ENCODE measurements around the gene FOXP1.
A peak's percentile ranks its signal among the peaks of the same experiment; 100 is the strongest.

The FOXP1 gene

DNA sequence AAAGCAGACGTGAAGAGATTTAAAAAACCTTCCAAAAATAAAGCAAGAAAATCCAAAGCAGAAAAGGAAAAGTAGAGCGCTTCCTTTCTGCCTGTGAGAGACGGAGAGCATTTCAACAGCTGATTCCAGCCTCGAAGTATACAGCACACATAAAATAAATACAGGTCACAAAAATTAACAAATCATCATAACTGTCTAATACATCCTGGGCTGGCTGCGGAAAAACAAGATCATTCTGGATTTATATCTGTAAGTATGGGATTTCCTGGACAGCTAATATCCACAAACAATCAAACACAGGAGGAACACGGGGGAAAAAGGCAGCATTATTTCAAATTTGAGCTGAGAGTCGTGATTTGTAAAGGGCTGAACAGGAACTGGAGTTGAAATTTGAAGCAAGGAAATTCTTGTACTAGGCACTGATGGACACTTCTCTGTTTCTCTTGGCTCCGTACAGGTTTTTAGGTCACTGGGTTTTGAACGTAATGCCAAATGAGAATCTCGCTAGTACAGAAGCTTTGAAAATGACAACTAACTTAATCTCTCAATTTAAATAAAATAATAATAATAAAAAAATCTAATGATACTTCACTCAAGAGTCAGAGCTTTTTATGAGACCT is 577.7 kb downstream of the FOXP1 start:
- TF ChIP-seq PAX5 (IDR thresholded peaks at IDR 0.05; ENCODE audit: insufficient read depth, low read length, severe bottlenecking) (no peak), POLR2AphosphoS5 (IDR thresholded peaks at IDR 0.05; ENCODE audit: low read depth, low read length) (no peak), POLR2A (IDR thresholded peaks at IDR 0.05; ENCODE audit: low read depth, low read length) (no peak), POU2F2 (IDR thresholded peaks at IDR 0.05; ENCODE audit: low read depth, low read length) (no peak), TAF1 (IDR thresholded peaks at IDR 0.05; ENCODE audit: low read depth, low read length) (no peak), SPI1 (IDR thresholded peaks at IDR 0.05; ENCODE audit: low read depth, low read length) (no peak)
- DNase-seq (ENCODE audit: insufficient read length, low spot score) (no peak), FAIRE-seq (no peak)

- TF ChIP-seq POLR2AphosphoS5 (IDR thresholded peaks at IDR 0.05; ENCODE audit: low read depth, low read length) (no peak), POLR2A (IDR thresholded peaks at IDR 0.05; ENCODE audit: low read depth, low read length) (no peak), TAF1 (IDR thresholded peaks at IDR 0.05; ENCODE audit: low read depth, low read length) (no peak), SPI1 (IDR thresholded peaks at IDR 0.05; ENCODE audit: low read depth, low read length) (no peak), POU2F2 (IDR thresholded peaks at IDR 0.05; ENCODE audit: low read depth, low read length) (no peak), PAX5 (IDR thresholded peaks at IDR 0.05; ENCODE audit: insufficient read depth, low read length, severe bottlenecking) (no peak)
- DNase-seq (ENCODE audit: insufficient read length, low spot score) (no peak), FAIRE-seq (no peak)
These were observed 580.0 kb downstream of the FOXP1 start for GRCh38 chr3:71003511-71003910.

GRCh38 chr3:71002298-71002697 is 581.2 kb downstream of the FOXP1 start:
- TF ChIP-seq POLR2AphosphoS5 (IDR thresholded peaks at IDR 0.05; ENCODE audit: low read depth, low read length) (no peak), SPI1 (IDR thresholded peaks at IDR 0.05; ENCODE audit: low read depth, low read length) (no peak), POLR2A (IDR thresholded peaks at IDR 0.05; ENCODE audit: low read depth, low read length) (no peak), TAF1 (IDR thresholded peaks at IDR 0.05; ENCODE audit: low read depth, low read length) (no peak), PAX5 (IDR thresholded peaks at IDR 0.05; ENCODE audit: insufficient read depth, low read length, severe bottlenecking) (no peak), POU2F2 (IDR thresholded peaks at IDR 0.05; ENCODE audit: low read depth, low read length) (no peak)
- DNase-seq (ENCODE audit: insufficient read length, low spot score), result no peak
- no peak for FAIRE-seq

DNA sequence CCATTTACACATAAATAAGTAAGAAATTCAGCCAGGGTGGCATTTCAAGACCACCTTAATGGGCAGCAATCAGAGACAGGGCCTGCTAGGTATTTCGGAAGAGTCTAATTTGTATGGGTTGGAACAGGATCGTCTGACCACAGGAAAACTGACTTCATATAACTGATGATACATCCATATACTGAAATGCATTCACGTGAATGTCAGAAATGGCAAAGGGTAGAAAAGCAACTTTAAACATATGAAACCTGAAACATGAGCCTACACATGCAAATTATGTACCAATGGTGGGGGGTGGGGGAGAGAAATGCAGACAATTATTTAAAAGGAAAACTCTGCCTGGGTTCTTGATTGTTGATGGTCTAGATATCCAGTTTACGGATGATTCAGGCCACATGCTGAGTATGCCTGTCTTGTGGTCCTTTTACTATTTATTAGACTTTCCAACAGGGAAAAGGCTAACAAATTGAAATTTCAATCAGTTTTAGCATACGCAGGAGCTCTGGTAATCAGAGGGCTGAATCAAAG is 582.2 kb downstream of the FOXP1 start:
- FAIRE-seq (no peak), DNase-seq (ENCODE audit: insufficient read length, low spot score) (no peak)
- TF ChIP-seq POLR2A (IDR thresholded peaks at IDR 0.05; ENCODE audit: low read depth, low read length) (no peak), TAF1 (IDR thresholded peaks at IDR 0.05; ENCODE audit: low read depth, low read length) (no peak), POLR2AphosphoS5 (IDR thresholded peaks at IDR 0.05; ENCODE audit: low read depth, low read length) (no peak), SPI1 (IDR thresholded peaks at IDR 0.05; ENCODE audit: low read depth, low read length) (no peak), POU2F2 (IDR thresholded peaks at IDR 0.05; ENCODE audit: low read depth, low read length) (no peak), PAX5 (IDR thresholded peaks at IDR 0.05; ENCODE audit: insufficient read depth, low read length, severe bottlenecking) (no peak)

DNA sequence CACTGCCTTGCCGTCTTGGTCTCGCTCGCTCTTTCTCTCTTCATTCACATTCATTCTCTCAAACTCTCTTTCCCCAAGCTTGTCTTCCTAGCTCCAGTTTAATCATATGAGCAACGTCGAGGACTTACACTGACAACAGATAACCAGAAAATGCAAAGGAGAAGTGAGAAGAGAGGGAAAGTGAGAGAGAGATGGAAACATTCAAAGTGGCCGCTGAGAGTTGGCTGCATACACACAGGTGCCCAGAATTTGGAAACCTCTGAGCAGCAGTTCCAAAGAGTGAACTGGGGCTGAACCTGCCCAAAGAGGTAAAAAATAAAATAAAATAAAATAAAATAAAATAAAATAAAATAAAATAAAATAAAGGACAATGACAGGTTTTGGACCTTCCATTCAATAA is 583.0 kb downstream of the FOXP1 start:
- no peak for FAIRE-seq
- no peak for TF ChIP-seq POLR2A (IDR thresholded peaks at IDR 0.05; ENCODE audit: low read depth, low read length)
- TF ChIP-seq SPI1 (IDR thresholded peaks at IDR 0.05; ENCODE audit: low read depth, low read length), result peak; percentile 26; the same call in 1 of the 2 replicates
- DNase-seq (ENCODE audit: insufficient read length, low spot score), result no peak

DNA sequence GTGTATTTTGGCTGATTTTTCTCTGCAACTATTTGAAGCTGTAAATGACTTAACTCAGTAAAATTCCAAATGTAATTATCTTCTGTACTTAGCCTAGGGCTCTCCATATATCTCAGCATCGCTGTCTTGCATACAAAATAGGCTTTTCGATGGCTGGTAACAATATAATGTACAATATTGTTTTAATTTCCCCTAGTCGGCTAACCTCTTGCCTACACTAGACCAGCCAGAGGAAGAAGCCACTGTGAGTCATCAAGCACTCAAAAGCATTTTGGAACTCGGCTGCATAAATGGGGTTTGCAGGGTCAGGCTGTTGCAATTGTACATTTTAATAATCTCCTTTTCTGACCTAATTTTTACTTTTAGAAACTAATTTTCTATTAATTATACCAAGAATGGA is 583.8 kb downstream of the FOXP1 start:
- TF ChIP-seq PAX5 (IDR thresholded peaks at IDR 0.05; ENCODE audit: insufficient read depth, low read length, severe bottlenecking) (no peak), POU2F2 (IDR thresholded peaks at IDR 0.05; ENCODE audit: low read depth, low read length) (no peak), SPI1 (IDR thresholded peaks at IDR 0.05; ENCODE audit: low read depth, low read length) (no peak), POLR2A (IDR thresholded peaks at IDR 0.05; ENCODE audit: low read depth, low read length) (no peak)
- FAIRE-seq (no peak), DNase-seq (ENCODE audit: insufficient read length, low spot score) (no peak)

DNA sequence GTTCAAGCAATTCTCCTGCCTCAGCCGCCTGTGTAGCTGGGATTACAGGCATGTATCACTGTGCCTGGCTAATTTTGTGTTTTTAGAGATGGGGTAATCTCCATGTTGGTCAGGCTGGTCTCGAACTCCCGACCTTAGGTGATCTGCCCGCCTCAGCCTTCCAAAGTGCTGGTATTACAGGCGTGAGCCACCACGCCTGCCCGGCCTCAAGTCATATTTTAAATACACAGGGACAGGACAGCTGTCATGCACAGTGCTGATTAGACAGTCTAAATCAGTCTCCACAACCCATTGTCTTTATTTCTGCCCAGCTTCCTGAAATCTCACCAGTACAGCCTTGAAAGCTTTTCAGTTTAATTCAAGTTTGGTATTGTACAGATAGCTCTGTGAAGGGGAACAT is 587.4 kb downstream of the FOXP1 start:
- no peak for TF ChIP-seq PAX5 (IDR thresholded peaks at IDR 0.05; ENCODE audit: insufficient read depth, low read length, severe bottlenecking)
- TF ChIP-seq POU2F2 (IDR thresholded peaks at IDR 0.05; ENCODE audit: low read depth, low read length), result no peak
- no peak for TF ChIP-seq TAF1 (IDR thresholded peaks at IDR 0.05; ENCODE audit: low read depth, low read length)
- no peak for TF ChIP-seq POLR2AphosphoS5 (IDR thresholded peaks at IDR 0.05; ENCODE audit: low read depth, low read length)
- no peak for TF ChIP-seq SPI1 (IDR thresholded peaks at IDR 0.05; ENCODE audit: low read depth, low read length)
- no peak for TF ChIP-seq POLR2A (IDR thresholded peaks at IDR 0.05; ENCODE audit: low read depth, low read length)
- no peak for FAIRE-seq
- DNase-seq (ENCODE audit: insufficient read length, low spot score), result no peak

- TF ChIP-seq TAF1 (IDR thresholded peaks at IDR 0.05; ENCODE audit: low read depth, low read length) (no peak), PAX5 (IDR thresholded peaks at IDR 0.05; ENCODE audit: insufficient read depth, low read length, severe bottlenecking) (no peak), POU2F2 (IDR thresholded peaks at IDR 0.05; ENCODE audit: low read depth, low read length) (no peak), POLR2AphosphoS5 (IDR thresholded peaks at IDR 0.05; ENCODE audit: low read depth, low read length) (no peak), POLR2A (IDR thresholded peaks at IDR 0.05; ENCODE audit: low read depth, low read length) (no peak), SPI1 (IDR thresholded peaks at IDR 0.05; ENCODE audit: low read depth, low read length) (no peak)
- FAIRE-seq (no peak), DNase-seq (ENCODE audit: insufficient read length, low spot score) (no peak)
These were observed 588.9 kb downstream of the FOXP1 start for GRCh38 chr3:70994644-70995043.

DNA sequence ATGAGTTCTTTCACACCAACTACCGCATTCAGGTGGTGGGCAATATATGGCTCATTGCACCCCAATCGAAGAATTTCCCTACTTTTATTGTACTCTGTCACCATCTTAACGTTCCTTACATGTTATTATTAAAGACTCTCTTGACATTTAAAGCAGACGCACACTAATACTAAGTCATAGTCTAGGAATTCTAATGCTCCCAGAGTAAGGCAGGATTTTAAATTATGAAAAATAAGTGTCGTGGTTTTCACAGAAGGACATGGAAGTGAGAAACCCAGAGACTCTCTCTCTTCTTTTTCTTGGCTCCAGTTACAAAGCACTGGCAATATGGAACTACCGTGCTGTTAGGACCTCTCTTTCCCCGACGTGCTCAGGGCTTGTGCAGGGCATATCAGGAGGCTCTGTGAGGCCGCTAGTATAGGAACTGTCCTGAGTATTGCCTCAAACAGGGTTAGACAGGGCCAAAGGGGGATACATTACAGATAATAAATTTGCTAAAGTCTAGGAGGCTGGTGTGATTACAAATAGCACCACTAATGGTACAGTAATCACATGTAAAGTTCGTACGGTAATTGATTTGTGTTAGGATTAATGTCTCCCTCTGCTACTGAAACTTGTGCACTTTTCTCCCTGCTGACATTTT is 590.8 kb downstream of the FOXP1 start:
- no peak for DNase-seq (ENCODE audit: insufficient read length, low spot score)
- no peak for FAIRE-seq
- TF ChIP-seq SPI1 (IDR thresholded peaks at IDR 0.05; ENCODE audit: low read depth, low read length) (no peak), POLR2AphosphoS5 (IDR thresholded peaks at IDR 0.05; ENCODE audit: low read depth, low read length) (no peak), TAF1 (IDR thresholded peaks at IDR 0.05; ENCODE audit: low read depth, low read length) (no peak), POU2F2 (IDR thresholded peaks at IDR 0.05; ENCODE audit: low read depth, low read length) (no peak), POLR2A (IDR thresholded peaks at IDR 0.05; ENCODE audit: low read depth, low read length) (no peak), PAX5 (IDR thresholded peaks at IDR 0.05; ENCODE audit: insufficient read depth, low read length, severe bottlenecking) (no peak)
